Measurements from ENCODE around the gene LYAR. TPM values are rescaled to one million over a fixed set of nuclear protein-coding genes. Genes with fewer than 3 reads are reported as not detected.
A peak's percentile ranks its signal among the peaks of the same experiment; 100 is the strongest.
"Not testable (repeated sequence)": the region's sequence is repeated elsewhere in the genome, so short reads cannot be mapped to it uniquely, and the experiment has no call there.

Gene LYAR
- total and polyA plus RNA-seq, 7 donors, result 3.6 to 19.9 (median 14.3) TPM

- Histone ChIP-seq H3K36me3 (peaks cover 0 to 64% (median 12%) of the 10 kb centered on the region in 4 donors), H3K4me1 (no peaks in the 10 kb centered on the region), H3K4me3 (no peak overlapping the region), H3K27me3 (no peaks in the 10 kb centered on the region), H3K27ac (peak overlapping the region in 1 of 4 donors; percentile 18), H3K9me3 (no peaks in the 10 kb centered on the region)
- DNase-seq, result no peak
- TF ChIP-seq POLR2A (IDR thresholded peaks at IDR 0.05), result no peak
- TF ChIP-seq CTCF (IDR thresholded peaks at IDR 0.05), result no peak
- no peak for TF ChIP-seq POLR2AphosphoS5 (IDR thresholded peaks at IDR 0.05)
- TF ChIP-seq EP300 (IDR thresholded peaks at IDR 0.05), result no peak
- WGBS, 2 donors, result 84 to 89% methylated on average over 1 of the region's 1 CpG
- intact Hi-C loops (cut with DNase I), result no loop called here
Measured at GRCh38 chr4:4268776-4269175, 21.2 kb downstream of the LYAR start.

DNA sequence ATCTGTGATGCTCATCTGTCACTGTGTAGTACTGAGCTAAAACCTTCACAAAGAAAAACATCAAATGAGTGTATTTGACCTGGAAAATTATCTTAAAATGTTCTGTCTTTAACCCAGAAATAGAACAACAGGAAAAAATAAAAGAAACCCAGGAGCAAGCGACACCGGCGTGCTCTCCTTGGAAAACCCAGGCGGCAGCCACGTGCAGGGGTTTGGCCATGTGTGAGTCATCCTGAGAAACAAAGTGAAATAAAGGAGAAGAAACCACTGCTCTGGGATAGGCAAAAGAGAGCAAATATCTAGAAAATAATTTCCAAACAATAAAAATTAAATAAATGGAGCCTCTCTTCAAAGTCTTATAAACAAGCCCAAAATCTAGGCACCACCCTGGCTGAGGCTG, 22.0 kb downstream of the LYAR start:
- Histone ChIP-seq H3K4me1 (no peaks in the 10 kb centered on the region), H3K27ac (no peak overlapping the region), H3K4me3 (no peak overlapping the region), H3K9me3 (no peaks in the 10 kb centered on the region), H3K27me3 (no peaks in the 10 kb centered on the region), H3K36me3 (peaks cover 0 to 56% (median 8%) of the 10 kb centered on the region in 4 donors)
- 79 to 89% methylated on average over 5 of the region's 5 CpGs for WGBS, 2 donors
- TF ChIP-seq POLR2AphosphoS5 (IDR thresholded peaks at IDR 0.05) (no peak), POLR2A (IDR thresholded peaks at IDR 0.05) (no peak), CTCF (IDR thresholded peaks at IDR 0.05) (no peak), EP300 (IDR thresholded peaks at IDR 0.05) (no peak)
- no peak for DNase-seq
- intact Hi-C loops (cut with DNase I), result no loop called here

- 68 to 71% methylated on average over 6 of the region's 6 CpGs for WGBS, 2 donors
- TF ChIP-seq POLR2AphosphoS5 (IDR thresholded peaks at IDR 0.05), result no peak
- no peak for TF ChIP-seq EP300 (IDR thresholded peaks at IDR 0.05)
Measured at GRCh38 chr4:4260185-4260751, 29.7 kb downstream of the LYAR start.

GRCh38 chr4:4259484-4260100, 30.4 kb downstream of the LYAR start:
- intact Hi-C loops (cut with DNase I), result no loop called here
- Histone ChIP-seq H3K9me3 (no peaks in the 10 kb centered on the region), H3K27ac (no peak overlapping the region), H3K4me3 (no peak overlapping the region), H3K4me1 (no peaks in the 10 kb centered on the region), H3K36me3 (no peaks in the 10 kb centered on the region), H3K27me3 (peaks cover 0 to 3% (median 0%) of the 10 kb centered on the region in 3 donors)
- WGBS, 2 donors, result 18 to 55% methylated on average over 9 of the region's 9 CpGs
- no peak for DNase-seq
- no peak for TF ChIP-seq POLR2AphosphoS5 (IDR thresholded peaks at IDR 0.05)

More at GRCh38 chr4:4260185-4260751, 29.7 kb downstream of the LYAR start:
- H3K27ac ChIP-seq, result no peak overlapping the region
- no peaks in the 10 kb centered on the region for H3K36me3 ChIP-seq
- H3K4me1 ChIP-seq, result no peaks in the 10 kb centered on the region
- no peak for DNase-seq
- H3K27me3 ChIP-seq, result peaks cover 0 to under 1% (median 0%) of the 10 kb centered on the region in 3 donors
- H3K4me3 ChIP-seq, result no peak overlapping the region
- intact Hi-C loops (cut with DNase I), result no loop called here
- no peaks in the 10 kb centered on the region for H3K9me3 ChIP-seq

- H3K9me3 ChIP-seq; intact Hi-C loops (cut with DNase I): not testable (repeated sequence)
- WGBS, 2 donors, result 80 to 84% methylated on average over 3 of the region's 3 CpGs
Measured at GRCh38 chr4:4257705-4258104, 32.2 kb downstream of the LYAR start.

GRCh38 chr4:4256799-4257198, 33.2 kb downstream of the LYAR start:
- Histone ChIP-seq H3K36me3 (no peaks in the 10 kb centered on the region), H3K27me3 (peaks cover 0 to 3% (median 0%) of the 10 kb centered on the region in 3 donors), H3K4me1 (no peaks in the 10 kb centered on the region), H3K4me3 (no peak overlapping the region), H3K9me3 (no peaks in the 10 kb centered on the region), H3K27ac (no peak overlapping the region)
- TF ChIP-seq CTCF (IDR thresholded peaks at IDR 0.05) (no peak), EP300 (IDR thresholded peaks at IDR 0.05) (no peak), POLR2AphosphoS5 (IDR thresholded peaks at IDR 0.05) (no peak), POLR2A (IDR thresholded peaks at IDR 0.05) (no peak)
- intact Hi-C loops (cut with DNase I), result no loop called here
- WGBS, 2 donors, result 75 to 82% methylated on average over 10 of the region's 10 CpGs
- DNase-seq, result no peak

More at GRCh38 chr4:4257705-4258104, 32.2 kb downstream of the LYAR start:
- H3K4me1 ChIP-seq, H3K27ac ChIP-seq, H3K27me3 ChIP-seq, H3K4me3 ChIP-seq, DNase-seq, H3K36me3 ChIP-seq: not testable (repeated sequence)

Data from sigmoid colon (tissue), 7 donors.